GM10266 (cell line): ENCODE measurements around the gene CSNK2B.

ENCODE experiments used
- DNase-seq: peaks from one replicate; pipeline ENCODE4 v3.0.0; 2012; ENCODE audit errors: extremely low spot score
- TF ChIP-seq, protein P1 (sequence below): IDR thresholded peaks from 2 replicates; pipeline ENCODE4 v1.5.1; 2012; ENCODE audit warnings: mild to moderate bottlenecking, low read depth; ENCODE audit not compliant: control insufficient read depth, insufficient read depth; ENCODE audit errors: missing control alignments

CSNK2B gene

DNA sequence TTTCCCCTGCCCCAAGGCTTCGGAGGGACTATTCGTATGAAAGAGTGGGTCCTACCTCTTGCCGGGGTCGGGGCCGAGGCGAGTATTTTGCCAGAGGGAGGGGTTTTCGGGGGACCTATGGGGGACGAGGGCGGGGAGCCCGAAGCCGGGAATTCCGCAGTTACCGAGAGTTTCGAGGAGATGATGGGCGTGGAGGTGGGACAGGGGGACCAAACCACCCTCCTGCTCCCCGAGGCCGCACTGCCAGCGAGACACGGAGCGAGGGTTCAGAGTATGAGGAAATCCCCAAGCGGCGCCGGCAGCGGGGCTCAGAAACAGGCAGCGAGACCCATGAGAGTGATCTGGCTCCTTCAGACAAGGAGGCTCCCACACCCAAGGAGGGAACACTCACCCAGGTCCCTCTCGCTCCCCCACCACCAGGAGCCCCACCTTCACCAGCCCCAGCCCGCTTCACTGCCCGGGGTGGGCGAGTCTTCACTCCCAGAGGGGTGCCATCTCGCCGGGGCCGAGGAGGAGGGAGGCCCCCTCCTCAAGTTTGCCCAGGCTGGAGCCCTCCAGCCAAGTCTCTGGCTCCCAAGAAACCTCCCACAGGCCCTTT, 34.1 kb upstream of the CSNK2B start:
- TF ChIP-seq, protein P1, sequence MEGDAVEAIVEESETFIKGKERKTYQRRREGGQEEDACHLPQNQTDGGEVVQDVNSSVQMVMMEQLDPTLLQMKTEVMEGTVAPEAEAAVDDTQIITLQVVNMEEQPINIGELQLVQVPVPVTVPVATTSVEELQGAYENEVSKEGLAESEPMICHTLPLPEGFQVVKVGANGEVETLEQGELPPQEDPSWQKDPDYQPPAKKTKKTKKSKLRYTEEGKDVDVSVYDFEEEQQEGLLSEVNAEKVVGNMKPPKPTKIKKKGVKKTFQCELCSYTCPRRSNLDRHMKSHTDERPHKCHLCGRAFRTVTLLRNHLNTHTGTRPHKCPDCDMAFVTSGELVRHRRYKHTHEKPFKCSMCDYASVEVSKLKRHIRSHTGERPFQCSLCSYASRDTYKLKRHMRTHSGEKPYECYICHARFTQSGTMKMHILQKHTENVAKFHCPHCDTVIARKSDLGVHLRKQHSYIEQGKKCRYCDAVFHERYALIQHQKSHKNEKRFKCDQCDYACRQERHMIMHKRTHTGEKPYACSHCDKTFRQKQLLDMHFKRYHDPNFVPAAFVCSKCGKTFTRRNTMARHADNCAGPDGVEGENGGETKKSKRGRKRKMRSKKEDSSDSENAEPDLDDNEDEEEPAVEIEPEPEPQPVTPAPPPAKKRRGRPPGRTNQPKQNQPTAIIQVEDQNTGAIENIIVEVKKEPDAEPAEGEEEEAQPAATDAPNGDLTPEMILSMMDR, result no peak
- DNase-seq, result no peak

DNA sequence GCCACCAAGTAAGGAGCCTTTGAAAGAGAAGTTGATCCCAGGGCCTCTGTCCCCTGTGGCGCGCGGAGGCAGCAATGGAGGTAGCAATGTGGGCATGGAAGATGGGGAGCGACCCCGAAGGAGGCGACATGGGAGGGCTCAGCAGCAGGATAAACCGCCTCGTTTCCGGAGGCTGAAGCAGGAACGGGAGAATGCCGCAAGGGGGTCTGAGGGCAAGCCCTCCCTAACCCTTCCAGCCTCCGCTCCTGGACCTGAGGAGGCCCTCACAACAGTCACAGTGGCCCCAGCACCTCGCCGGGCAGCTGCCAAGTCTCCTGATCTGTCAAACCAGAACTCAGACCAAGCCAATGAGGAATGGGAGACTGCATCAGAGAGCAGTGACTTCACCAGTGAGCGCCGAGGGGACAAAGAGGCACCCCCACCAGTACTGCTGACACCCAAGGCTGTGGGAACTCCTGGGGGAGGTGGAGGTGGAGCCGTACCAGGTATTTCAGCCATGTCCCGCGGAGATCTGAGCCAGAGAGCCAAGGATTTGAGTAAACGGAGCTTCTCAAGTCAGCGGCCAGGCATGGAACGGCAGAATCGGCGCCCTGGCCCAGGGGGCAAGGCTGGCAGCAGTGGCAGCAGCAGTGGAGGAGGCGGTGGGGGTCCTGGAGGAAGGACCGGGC, 33.5 kb upstream of the CSNK2B start:
- no peak for DNase-seq
- TF ChIP-seq, protein P1, result no peak

DNA sequence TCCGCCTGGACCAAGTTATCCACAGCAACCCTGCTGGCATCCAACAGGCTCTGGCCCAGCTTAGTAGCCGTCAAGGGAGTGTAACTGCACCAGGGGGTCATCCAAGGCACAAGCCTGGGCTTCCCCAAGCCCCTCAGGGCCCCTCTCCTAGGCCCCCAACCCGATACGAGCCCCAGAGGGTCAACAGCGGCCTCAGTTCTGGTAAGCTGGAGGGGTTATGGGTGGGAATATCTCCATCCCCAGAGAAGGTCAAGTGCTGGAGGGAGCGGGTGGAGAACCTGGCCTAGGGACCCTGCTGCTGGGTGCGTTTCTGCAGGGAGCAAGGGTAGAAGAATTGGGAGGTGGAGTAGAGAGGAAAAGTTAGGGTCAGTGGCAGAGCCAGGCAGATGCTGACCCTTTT, 32.4 kb upstream of the CSNK2B start:
- no peak for DNase-seq
- TF ChIP-seq, protein P1, result no peak

DNA sequence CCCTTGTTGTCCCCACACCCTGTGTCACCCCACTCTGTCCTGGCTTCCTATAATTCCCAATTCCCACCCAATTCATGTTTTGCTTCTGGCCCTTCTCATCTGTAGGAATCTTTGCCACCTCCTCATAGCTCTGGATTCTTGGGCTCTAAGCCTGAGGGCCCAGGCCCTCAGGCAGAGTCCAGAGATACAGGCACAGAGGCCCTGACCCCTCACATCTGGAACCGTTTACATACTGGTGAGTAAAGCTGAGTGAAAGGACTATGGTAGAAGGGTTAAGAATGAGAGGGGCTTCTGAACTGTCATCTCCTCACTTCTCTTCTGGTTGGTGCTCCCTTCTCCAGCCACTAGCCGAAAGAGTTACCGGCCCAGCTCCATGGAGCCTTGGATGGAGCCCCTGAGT, 31.7 kb upstream of the CSNK2B start:
- TF ChIP-seq, protein P1, result no peak
- no peak for DNase-seq

DNA sequence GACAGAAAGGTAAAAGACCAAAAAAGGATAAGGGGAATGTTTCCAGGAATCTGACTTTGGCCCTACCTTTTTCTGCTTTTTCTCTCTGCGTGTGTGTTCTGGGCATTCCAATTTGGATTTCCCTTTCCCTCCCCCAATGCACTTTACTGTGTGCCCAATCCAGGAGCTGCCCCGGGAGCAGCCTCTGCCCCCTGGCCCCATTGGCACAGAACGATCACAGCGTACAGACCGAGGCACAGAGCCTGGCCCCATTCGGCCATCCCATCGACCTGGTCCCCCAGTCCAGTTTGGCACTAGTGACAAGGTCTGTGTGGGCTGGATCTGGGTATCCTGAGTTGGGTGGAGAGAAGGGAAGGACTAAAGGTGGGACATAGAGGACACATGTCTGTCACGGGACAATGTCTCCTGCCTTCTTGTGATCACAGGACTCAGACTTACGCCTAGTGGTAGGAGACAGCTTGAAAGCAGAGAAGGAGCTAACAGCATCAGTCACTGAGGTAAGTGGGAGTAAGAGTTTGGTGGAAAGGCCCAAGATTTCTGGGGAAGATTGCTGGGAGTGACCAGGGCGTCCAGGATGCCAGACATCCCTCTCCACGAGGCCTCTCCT, 30.8 kb upstream of the CSNK2B start:
- no peak for DNase-seq
- TF ChIP-seq, protein P1, result no peak

DNA sequence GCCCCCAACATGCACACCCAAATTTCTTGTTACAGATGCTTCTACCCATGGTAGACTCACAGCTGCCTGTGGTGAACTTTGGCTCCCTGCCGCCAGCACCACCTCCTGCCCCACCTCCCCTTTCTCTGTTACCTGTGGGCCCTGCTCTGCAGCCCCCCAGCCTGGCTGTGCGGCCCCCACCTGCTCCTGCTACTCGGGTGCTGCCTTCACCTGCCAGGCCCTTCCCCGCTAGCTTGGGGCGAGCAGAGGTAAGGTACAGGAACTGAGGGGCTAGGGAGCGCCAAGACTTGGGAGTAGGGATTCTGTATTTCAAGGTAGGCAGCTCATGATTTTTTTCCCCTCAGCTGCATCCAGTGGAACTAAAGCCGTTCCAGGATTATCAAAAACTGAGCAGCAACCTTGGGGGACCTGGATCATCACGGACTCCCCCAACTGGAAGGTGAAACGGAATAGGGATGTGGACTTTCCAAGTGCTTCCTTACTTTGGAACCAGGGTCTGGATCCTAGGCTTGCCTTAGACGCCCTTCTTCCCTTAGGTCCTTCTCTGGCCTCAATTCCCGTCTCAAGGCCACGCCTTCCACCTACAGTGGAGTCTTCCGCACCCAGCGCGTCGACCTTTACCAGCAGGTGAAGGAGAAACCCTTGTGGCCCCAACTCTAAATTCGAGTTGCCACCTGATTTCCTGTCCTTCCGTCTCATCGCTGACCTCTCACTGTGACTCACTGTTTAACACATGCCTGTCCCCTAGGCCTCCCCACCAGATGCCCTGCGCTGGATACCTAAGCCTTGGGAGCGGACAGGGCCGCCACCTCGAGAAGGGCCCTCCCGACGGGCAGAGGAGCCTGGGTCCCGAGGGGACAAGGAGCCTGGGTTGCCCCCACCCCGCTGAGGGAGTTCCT, 28.9 kb upstream of the CSNK2B start:
- DNase-seq, result no peak

More for the DNA sequence above, 28.9 kb upstream of the CSNK2B start:
- TF ChIP-seq, protein P1, result no peak
